Inflammatory macrophage treated with lipopolysaccharide for 1 hour (primary cell): ENCODE measurements around the gene CXXC4.

Source experiments
- DNase-seq, 2 donors: peaks; one replicate each; pipeline ENCODE4 v3.0.0-alpha.2; 2020 to 2022

The CXXC4 gene

GRCh38 chr4:104486716-104487504, 7.8 kb downstream of the CXXC4 start:
- no peak for DNase-seq

DNA sequence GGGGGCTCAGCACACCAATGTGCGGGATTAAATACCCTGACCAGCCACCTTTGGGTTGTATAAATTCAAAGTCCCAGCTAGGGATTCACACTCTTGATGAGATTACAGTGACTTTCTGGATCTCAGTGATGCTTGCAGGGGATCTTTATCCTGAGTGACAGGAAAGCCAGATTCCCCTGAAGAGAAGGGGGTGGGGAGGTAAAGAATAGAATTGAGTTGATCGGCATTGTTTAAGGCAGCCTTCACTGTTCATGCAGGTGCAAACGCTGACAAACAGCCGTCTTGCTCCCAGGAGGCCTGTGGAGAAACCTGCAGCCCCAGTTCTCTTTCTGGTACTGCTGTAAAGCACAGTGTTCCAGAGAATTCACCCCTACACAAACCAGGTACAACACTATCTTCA, 19.0 kb downstream of the CXXC4 start:
- no peak for DNase-seq

DNA sequence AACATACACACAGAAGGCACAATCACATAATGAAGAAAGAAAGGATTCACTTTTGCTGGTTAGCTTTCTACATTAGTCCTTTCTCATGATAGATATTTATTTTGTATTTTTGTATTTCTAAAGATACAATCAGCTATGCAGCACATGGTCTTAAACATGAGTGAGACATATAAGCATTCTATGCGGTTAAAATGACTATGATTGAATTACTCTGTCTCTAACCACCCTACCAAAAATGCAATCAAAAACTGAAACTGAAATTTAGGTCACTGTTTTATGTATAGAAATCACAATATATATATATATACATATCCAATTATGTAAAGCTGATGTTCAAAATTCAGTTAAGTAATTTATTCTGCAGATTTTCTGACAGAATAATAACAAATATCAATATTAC, 21.9 kb downstream of the CXXC4 start:
- DNase-seq, result no peak

- no peak for DNase-seq
Measured at GRCh38 chr4:104470770-104471169, 23.9 kb downstream of the CXXC4 start.

DNA sequence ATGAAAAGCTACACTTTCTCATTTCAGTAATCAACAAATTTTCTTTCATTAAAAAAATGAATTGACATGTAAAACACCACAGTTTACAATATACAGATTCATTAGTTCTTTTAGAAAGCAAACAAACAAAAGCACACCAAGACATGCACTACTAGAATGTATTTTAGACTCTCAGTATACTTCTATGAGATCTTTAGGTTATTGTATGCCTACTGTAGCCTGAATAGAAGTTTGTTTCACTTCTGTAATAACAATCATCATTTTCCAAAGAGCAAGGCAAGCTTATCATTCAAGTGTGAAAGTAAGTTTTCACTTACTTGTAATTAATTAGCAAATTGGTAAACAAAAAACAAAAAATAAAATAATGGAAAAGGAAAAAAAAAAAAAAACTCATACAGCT, 24.9 kb downstream of the CXXC4 start:
- DNase-seq, result no peak

DNA sequence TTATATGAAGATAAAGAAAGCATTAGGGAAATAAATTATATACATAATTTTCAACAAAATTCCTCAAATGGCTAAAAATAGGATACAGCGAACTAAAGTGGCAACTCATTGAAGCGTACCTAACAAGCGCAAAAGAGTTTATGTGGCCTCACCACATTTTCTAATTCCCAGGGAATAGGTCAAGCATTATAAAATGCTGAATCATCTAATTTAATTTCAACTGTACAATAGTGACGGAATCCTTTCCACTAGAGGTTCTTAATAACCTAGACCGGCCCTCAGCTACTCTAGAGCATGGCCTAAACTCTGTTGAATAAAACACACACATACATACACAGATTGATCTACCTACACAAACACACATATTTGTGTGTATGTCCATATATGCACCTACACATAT, 29.1 kb downstream of the CXXC4 start:
- DNase-seq, result no peak

DNA sequence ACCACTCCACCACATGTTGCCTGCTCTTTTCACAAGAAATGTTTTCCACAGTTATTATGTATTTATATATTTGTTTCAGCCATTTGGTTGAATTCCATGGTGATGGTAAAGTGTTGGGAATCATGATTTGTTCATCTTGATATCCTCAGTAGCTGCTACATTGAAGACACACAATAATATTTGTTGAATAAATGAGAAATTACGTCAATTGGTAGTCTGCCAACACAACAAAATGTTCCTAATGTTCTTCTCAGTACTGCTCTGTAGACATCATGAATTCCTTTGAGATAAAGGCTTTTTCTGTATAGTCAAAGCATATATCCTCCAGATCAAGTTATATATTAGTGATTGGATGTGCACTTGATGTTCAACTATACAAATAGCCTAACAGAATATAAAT, 29.5 kb downstream of the CXXC4 start:
- no peak for DNase-seq

GRCh38 chr4:104462641-104463040, 32.1 kb downstream of the CXXC4 start:
- no peak for DNase-seq

- no peak for DNase-seq
Measured at GRCh38 chr4:104457308-104457981, 37.2 kb downstream of the CXXC4 start.

DNA sequence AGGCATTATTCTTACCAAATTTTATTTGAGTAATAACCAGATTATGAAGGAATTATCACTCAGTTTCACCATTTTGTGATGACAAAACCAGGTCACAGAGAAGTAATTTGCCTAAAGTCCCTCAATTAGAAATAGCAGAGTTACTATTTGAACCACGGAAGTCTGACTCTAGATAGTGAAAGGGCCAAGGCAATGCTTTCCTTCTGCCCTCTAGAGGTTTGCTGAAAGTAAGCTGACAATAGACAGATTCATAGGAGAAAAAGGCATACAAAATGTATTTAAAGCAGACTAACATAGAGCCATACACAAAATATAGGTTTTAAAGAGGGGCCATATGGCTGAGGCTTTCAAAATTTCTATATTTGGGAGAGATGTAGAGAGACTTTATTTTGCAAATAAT, 43.1 kb downstream of the CXXC4 start:
- DNase-seq, result no peak

DNA sequence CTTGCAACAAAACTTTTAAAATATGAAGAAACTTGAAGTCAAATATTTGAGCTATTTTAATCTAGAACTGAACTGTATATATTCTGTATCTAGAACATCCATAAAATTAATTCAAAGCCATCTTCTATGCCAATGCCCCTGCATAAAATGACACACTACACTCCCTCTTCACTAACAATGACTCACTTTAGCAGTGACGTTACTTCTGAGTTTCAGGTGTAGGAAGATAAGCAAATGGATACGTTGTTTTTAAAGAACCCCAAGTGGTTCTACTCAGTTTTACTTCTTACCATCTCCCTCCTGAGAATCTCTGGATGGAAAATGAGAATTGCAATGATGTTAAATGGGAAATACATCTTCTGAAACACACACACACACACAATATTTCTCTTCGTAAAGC, 45.2 kb downstream of the CXXC4 start:
- DNase-seq, result no peak

DNA sequence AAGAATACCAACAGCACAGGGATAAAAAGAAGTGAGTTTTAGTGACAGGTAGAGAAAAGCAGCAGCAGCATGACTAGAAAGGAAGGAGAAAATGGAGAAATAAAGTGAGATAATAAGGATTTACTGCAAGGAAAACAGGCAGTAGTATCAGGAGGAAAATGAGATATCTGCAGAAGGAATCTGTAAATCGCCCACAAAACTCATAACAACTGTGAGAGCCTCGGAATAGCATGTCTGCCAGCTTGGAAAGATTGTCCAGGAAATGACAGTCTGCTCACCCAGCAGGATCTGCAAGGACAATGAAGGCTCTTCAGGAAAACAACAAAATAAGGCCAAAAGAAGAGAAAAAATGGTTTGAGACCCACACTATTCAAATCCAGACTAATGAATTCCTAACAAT, 47.4 kb downstream of the CXXC4 start:
- no peak for DNase-seq

DNA sequence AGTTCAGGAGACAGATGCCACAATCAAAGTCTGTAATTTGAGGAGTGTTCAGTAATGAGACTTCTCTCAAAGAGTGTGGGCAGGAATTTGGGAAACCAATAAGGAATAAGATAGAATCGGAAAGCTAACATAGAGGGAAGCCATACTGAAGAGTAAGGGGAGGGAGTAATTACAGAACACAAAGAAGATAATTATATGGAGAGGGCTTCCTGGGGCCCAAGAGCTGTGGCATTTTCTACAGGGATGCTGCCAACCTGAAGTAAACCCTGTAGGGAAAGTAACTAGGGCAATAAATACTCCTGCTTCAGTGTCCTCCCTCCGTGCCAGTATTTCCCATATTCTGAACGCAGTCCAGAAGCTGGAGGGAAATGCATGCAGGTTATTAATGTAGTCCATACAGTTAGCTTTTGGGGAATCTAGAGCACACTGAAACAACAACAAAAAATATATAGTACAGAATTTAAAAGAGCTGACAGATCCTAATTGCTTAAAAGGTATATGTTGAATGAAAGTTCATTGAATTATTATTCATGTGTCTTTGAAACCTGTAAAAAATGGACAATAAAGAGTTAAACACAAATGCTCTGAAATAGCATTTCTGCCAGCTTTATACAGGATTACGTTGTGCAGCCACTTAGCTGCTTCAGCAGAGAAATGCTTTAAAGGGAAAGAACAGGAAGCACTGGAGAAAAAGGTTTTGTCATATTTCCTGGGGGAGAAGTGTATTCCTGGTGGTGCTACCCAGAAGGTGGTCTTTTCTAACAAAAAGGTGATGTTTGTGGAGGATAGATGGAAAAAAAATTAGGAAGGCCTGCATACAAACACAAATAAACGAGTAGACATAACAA, 48.0 kb downstream of the CXXC4 start:
- no peak for DNase-seq

DNA sequence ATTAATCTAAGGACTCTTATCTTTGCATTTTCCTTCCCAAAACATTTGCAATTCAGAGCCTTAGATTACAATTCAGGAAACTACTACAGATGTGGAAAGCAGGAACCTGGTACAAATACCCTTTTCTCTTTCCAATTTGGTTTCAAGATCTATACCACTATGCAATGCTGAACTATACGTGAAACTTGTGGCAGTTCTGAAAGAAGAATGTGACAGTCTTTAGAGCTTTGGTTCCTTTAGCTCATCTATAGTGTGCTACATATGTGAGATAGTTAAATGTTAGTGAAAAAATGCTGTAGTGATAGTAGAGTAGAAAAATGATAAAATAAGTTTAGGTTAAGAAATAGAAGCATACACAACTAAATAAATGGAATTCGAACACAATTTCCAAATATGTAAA, 50.0 kb downstream of the CXXC4 start:
- DNase-seq, result no peak

DNA sequence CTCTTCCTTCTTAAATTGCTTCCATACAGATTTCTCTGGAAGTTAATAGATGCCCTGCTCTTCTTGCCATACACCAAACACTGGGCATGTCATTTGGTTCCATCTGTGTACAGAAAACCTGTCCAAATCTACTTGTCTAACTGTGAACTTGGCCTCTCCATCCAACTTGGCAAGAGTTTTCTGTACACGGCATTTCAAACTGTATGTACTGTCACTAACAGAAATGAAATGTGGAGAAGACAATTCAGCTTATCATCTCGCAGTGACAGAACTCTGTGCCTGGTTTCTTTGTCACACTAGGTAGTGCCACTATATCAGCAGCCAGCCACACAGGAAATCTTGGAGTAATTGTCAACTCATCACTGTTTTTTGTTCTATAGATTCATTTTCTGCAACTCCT, 58.2 kb downstream of the CXXC4 start:
- DNase-seq, result no peak

DNA sequence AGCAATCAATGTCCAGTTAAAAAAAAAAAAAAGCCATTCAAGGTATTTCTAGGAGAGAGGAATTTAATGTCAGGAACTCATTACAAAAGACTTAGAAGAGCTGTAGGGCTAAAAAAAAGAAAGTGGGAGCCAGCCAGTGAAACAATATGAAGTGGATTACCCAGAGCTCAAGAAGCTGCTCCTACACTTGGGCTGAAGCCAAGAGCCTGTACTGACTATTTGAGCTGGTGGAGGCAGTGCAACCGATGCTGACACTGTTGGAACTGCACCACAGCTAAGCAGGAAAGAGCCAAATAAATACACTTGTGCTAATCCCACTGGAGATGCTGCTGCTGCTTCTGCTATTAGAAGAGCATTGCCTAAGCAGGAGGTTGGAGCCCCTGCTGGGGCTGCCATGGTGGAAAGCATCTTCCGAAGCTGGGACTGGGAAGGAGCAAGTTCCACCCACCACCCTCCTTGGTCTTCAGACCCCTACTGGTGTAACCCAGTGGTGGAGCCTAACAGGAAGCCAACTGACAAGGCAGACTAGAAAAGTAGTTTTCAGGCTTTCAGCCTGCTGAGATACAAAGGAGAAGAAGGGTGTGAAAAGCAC, 65.4 kb downstream of the CXXC4 start:
- no peak for DNase-seq

GRCh38 chr4:104425948-104426347, 68.7 kb downstream of the CXXC4 start:
- DNase-seq, result no peak

GRCh38 chr4:104424989-104425388, 69.7 kb downstream of the CXXC4 start:
- DNase-seq, result no peak

DNA sequence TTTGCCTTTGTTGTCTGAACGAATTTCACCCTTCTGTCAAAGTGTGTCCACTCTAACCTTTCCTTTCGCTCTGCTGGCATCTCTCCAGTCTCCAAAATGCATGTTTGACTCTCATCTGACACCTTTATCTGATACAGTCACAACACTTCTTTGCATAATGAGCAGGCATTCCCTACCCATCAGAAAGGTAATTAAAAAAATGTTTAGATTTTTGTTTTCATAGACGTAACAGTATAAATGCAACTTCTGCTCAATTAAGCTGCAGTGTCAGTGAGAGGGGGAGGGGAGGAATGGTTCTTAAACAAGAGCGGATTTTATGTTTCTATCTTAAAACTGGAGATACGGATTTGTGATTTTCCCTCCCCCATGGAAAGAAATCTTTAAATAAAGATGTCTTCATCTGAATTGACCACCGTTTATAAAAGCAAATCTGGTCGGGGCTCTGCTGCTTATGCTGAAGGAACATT, 70.2 kb downstream of the CXXC4 start:
- DNase-seq, result no peak

DNA sequence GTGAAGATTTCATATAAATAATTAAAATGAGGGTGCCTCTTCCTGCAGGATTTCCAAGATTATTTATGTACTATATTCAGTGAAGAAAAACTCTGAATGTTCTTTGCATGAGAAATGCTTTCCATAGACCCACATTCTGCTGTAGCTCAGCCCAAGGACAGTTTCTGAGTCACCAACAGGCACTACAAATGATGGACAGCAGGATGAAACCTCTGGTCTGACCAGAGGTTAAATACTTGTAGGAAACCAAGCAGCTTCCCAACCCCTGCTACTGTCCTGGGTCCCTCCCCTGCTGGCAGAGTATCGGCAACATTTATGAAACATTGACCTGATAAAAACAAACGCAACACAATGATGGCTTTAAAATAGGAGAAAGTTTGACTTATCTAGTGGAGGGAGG, 73.1 kb downstream of the CXXC4 start:
- no peak for DNase-seq

- no peak for DNase-seq
Measured at GRCh38 chr4:104420766-104421165, 73.9 kb downstream of the CXXC4 start.
